HepG2 (cell line): Measurements from ENCODE around the gene CHN1. TPM values are rescaled to one million over a fixed set of nuclear protein-coding genes. Genes with fewer than 3 reads are reported as not detected.

ENCODE experiments used
- ATAC-seq: fragments of 200-7000 bp; cut with Tn5 transposase; 3 replicates; pipeline ENCODE4 v1.9.1; 2020; ENCODE audit warnings: mild to moderate bottlenecking, moderate library complexity
- BruUV-seq: library from RNA; stranded (reverse); fragments of 400-500 nt; replicated peaks from 2 replicates; lab custom pipeline; 2021; lab: Mats Ljungman, UMichigan
- CTCF ChIA-PET: fragments of 300-600 bp; formaldehyde crosslinking; extraction: SDS; loops from one replicate; lab custom pipeline; 2021; ENCODE audit warnings: low total read pairs, inconsistent platforms, low intra/inter-chr PET ratio; lab: Yijun Ruan, JAX
- POLR2A ChIA-PET: fragments of 350-600 bp; sonication (Branson Sonifier 250); formaldehyde crosslinking; loops from one replicate; lab custom pipeline; 2020; ENCODE audit warnings: antibody characterized with exemption, inconsistent platforms; lab: Yijun Ruan, JAX
- DNase-seq: peaks from one replicate; pipeline ENCODE4 v3.0.0-alpha.2; 2015; ENCODE audit warnings: low spot score
- FAIRE-seq: peaks from 3 replicates; lab custom pipeline; 2011; peaks lifted over from hg19 to GRCh38; lab: Jason Lieb, UNC
- H2AFZ ChIP-seq: one replicate; pipeline ENCODE4 v1.6.1; 2011; ENCODE audit warnings: low read length, inconsistent platforms
- H3K27ac ChIP-seq: fragments of 300-600 bp; 3 replicates; pipeline ENCODE4 v1.8.0; 2011; ENCODE audit warnings: mixed run types, mild to moderate bottlenecking, mixed read lengths, low read length, inconsistent platforms; ENCODE audit not compliant: insufficient read depth; ENCODE audit errors: extremely low read length
- H3K27me3 ChIP-seq, 2 experiments: fragments of 200-600 bp in 1 of 2; 2 replicates in 1 of 2; 3 replicates in 1 of 2; pipeline versions ENCODE4 v1.6.0 to v1.8.0; 2011; ENCODE audit warnings: low read length in 2 of 2, mild to moderate bottlenecking in 2 of 2, moderate library complexity in 2 of 2, inconsistent platforms in 1 of 2; ENCODE audit not compliant: insufficient read depth in 2 of 2, control insufficient read depth in 1 of 2
- H3K36me3 ChIP-seq, 2 experiments: fragments of 200-600 bp in 1 of 2; replicated peaks in 1 of 2; 2 replicates in 1 of 2; 3 replicates in 1 of 2; pipeline versions ENCODE4 v1.5.1 to v1.8.0; 2011; ENCODE audit warnings: low read length in 2 of 2, inconsistent platforms in 1 of 2; ENCODE audit not compliant: insufficient read depth in 2 of 2, control insufficient read depth in 1 of 2
- H3K4me1 ChIP-seq: 2 replicates; pipeline ENCODE4 v1.5.1; 2012; ENCODE audit warnings: low read length, inconsistent platforms; ENCODE audit not compliant: insufficient read depth
- H3K4me2 ChIP-seq: 2 replicates; pipeline ENCODE4 v1.6.0; 2011; ENCODE audit warnings: low read depth, low read length, inconsistent platforms
- H3K4me3 ChIP-seq, 3 experiments: fragments of 200-600 bp in 1 of 3; sonication (generic), shearing (Covaris generic) in 1 of 3; replicated peaks in 1 of 3; 2 replicates each; pipeline ENCODE4 v1.5.1; 2011 to 2016; ENCODE audit warnings: low read length in 3 of 3, inconsistent platforms in 2 of 3, low read depth in 2 of 3, mild to moderate bottlenecking in 2 of 3, control low read depth in 1 of 3, mixed read lengths in 1 of 3; ENCODE audit not compliant: insufficient read depth in 1 of 3
- H3K79me2 ChIP-seq: one replicate; pipeline ENCODE4 v1.6.1; 2011; ENCODE audit warnings: low read length, inconsistent platforms; ENCODE audit not compliant: insufficient read depth
- H3K9ac ChIP-seq: 2 replicates; pipeline ENCODE4 v1.6.0; 2011; ENCODE audit warnings: mild to moderate bottlenecking, low read depth, low read length, inconsistent platforms; ENCODE audit not compliant: insufficient read depth
- H3K9me3 ChIP-seq: 2 replicates; pipeline ENCODE4 v1.5.1; 2012; ENCODE audit warnings: mild to moderate bottlenecking, low read length
- H4K20me1 ChIP-seq: 2 replicates; pipeline ENCODE4 v1.6.0; 2011; ENCODE audit warnings: inconsistent platforms, mild to moderate bottlenecking, low read length, moderate library complexity; ENCODE audit not compliant: insufficient read depth
- FLYWCH1 ChIP-seq: sonication (generic); formaldehyde crosslinking; IDR thresholded peaks from 2 replicates; pipeline ENCODE4 v1.8.1; 2023; ENCODE audit warnings: mild to moderate bottlenecking, missing genetic modification reagents
- NKX3-1 ChIP-seq: sonication (generic); formaldehyde crosslinking; IDR thresholded peaks from 2 replicates; pipeline ENCODE4 v1.5.0; 2020; ENCODE audit warnings: missing genetic modification reagents
- NR3C1 ChIP-seq: sonication (generic); formaldehyde crosslinking; IDR thresholded peaks from 2 replicates; pipeline ENCODE4 v1.4.0; 2020; ENCODE audit warnings: missing genetic modification reagents
- REXO4 ChIP-seq: sonication (generic); formaldehyde crosslinking; IDR thresholded peaks from 2 replicates; pipeline ENCODE4 v1.8.0; 2022; ENCODE audit warnings: missing genetic modification reagents, mild to moderate bottlenecking, borderline replicate concordance
- SIN3A ChIP-seq: IDR thresholded peaks from 2 replicates; pipeline ENCODE4 v1.6.1; 2011; ENCODE audit warnings: low read depth, mild to moderate bottlenecking, control low read depth, low read length, borderline replicate concordance
- SRSF9 ChIP-seq: fragments of 200-400 bp; formaldehyde crosslinking; IDR thresholded peaks from 2 replicates; pipeline ENCODE4 v1.6.1; 2018; ENCODE audit warnings: borderline replicate concordance, mild to moderate bottlenecking, low read depth, low read length; ENCODE audit not compliant: insufficient read depth, poor library complexity, severe bottlenecking
- ZBTB1 ChIP-seq: sonication (generic); formaldehyde crosslinking; IDR thresholded peaks from 2 replicates; pipeline ENCODE4 v1.4.0; 2020; ENCODE audit warnings: missing genetic modification reagents, borderline replicate concordance
- ZNF138 ChIP-seq: sonication (generic); formaldehyde crosslinking; IDR thresholded peaks from 2 replicates; pipeline ENCODE4 v1.5.0; 2020; ENCODE audit warnings: mild to moderate bottlenecking, low read depth, missing genetic modification reagents
- ZNF17 ChIP-seq: sonication (generic); formaldehyde crosslinking; IDR thresholded peaks from 2 replicates; pipeline ENCODE4 v1.5.0; 2020; ENCODE audit warnings: mild to moderate bottlenecking, missing genetic modification reagents
- ZNF317 ChIP-seq: sonication (generic); formaldehyde crosslinking; IDR thresholded peaks from 2 replicates; pipeline ENCODE4 v1.5.0; 2020; ENCODE audit warnings: mild to moderate bottlenecking, missing genetic modification reagents
- ZNF343 ChIP-seq: sonication (generic); formaldehyde crosslinking; IDR thresholded peaks from 2 replicates; pipeline ENCODE4 v1.4.0; 2020; ENCODE audit warnings: mild to moderate bottlenecking, missing genetic modification reagents
- ZNF431 ChIP-seq: sonication (generic); formaldehyde crosslinking; IDR thresholded peaks from 2 replicates; pipeline ENCODE4 v1.9.0; 2022; ENCODE audit warnings: missing genetic modification reagents, low read depth, mild to moderate bottlenecking, borderline replicate concordance
- ZNF484 ChIP-seq: sonication (generic); formaldehyde crosslinking; IDR thresholded peaks from 2 replicates; pipeline ENCODE4 v1.5.1; 2020; ENCODE audit warnings: mild to moderate bottlenecking, low read depth, missing genetic modification reagents, borderline replicate concordance
- ZNF7 ChIP-seq: IDR thresholded peaks from 2 replicates; pipeline ENCODE4 v1.6.1; 2016; ENCODE audit warnings: missing biosample characterization, missing genetic modification reagents
- ZNF776 ChIP-seq: sonication (generic); formaldehyde crosslinking; IDR thresholded peaks from 2 replicates; pipeline ENCODE4 v1.4.0; 2020; ENCODE audit warnings: mild to moderate bottlenecking, missing genetic modification reagents
- WGBS: methylation state at CpG from one replicate; pipeline ENCODE4 v1.1.6; 2017; ENCODE audit warnings: low lambda C conversion rate; 5-methylcytosine and 5-hydroxymethylcytosine counted together
- in situ Hi-C: cut with HindIII; loops from 2 replicates; pipeline ENCODE4 v1.10.0; 2017; ENCODE audit warnings: low pct_unique_long_range_greater_than_20kb; ENCODE audit not compliant: extremely low pct_ligation_motif_present
- intact Hi-C: fragments of 100-400 bp; cut with micrococcal nuclease; formaldehyde crosslinking; loops from one replicate; pipeline ENCODE4 v1.10.0; 2022; ENCODE audit not compliant: unreplicated experiment
- polyA plus RNA-seq, 8 experiments: library from polyadenylated mRNA; depleted of rRNA in 3 of 8; stranded (reverse) in 7 of 8; unstranded in 1 of 8; fragments of >200 nt; fragmentation: Illumina TruSeq in 4 of 8; extraction: Trizol in 4 of 8; gene quantifications; 2 replicates each; pipeline versions ENCODE4 v1.2.1 to v1.2.3, GENCODE V29; 2011 to 2016; ENCODE audit warnings: low read depth in 4 of 8, missing spikeins in 1 of 8, mixed read lengths in 1 of 8; ENCODE audit not compliant: insufficient read depth in 1 of 8
- total RNA-seq, 5 experiments: library from RNA; depleted of rRNA; stranded (reverse); fragments of >200 nt; fragmentation: Illumina TruSeq; extraction: Trizol; gene quantifications; 2 replicates each; pipeline ENCODE4 v1.2.3, GENCODE V29; 2016; ENCODE audit warnings: low read depth in 1 of 5
- TF ChIP-seq, protein P1 (sequence below), 2 experiments: sonication (generic) in 1 of 2; formaldehyde crosslinking in 1 of 2; IDR thresholded peaks; 2 replicates each; pipeline versions ENCODE4 v1.4.0 to v1.6.1; 2016 to 2020; ENCODE audit warnings: borderline replicate concordance in 1 of 2, low read depth in 1 of 2, mild to moderate bottlenecking in 1 of 2, missing genetic modification reagents in 1 of 2
- TF ChIP-seq, protein P2 (sequence below): IDR thresholded peaks from 2 replicates; pipeline ENCODE4 v1.4.0; 2020; ENCODE audit warnings: mild to moderate bottlenecking, missing genetic modification reagents

The CHN1 gene
- total and polyA plus RNA-seq, 2 of the 13 experiments (the other 11 are each of a cell fraction or from before 2014, with no cell fraction given) = 2.8 to 3.5 TPM

DNA sequence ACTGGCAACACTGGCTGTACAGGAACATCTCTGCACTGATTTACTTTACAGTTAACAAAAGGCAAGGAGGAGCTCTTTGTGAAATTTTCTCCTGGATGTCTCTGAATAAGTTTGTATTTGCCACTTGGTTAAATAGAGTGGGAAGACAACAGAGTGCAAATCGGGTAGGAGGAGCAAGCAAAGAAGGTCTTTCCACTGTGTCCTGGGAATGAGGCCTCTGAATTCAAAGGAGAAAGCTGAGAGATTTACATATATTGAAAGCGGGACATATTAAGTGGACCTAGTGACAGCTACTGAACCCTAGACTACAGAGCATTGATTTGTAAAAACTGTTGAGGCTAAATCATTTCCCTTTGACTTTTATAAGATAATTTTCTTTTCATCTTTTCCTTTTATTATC is 123.5 kb downstream of the CHN1 start:
- no peak overlapping the region for H2AFZ ChIP-seq
- no peak overlapping the region for H3K4me2 ChIP-seq
- in situ Hi-C loops (no loop called here), intact Hi-C loops (no loop called here)
- POLR2A ChIA-PET = no interaction called here
- CTCF ChIA-PET = no interaction called here
- H3K36me3 ChIP-seq = no peaks in the 10 kb centered on the region
- H3K4me3 ChIP-seq = no peak overlapping the region
- DNase-seq = no peak
- no peaks in the 10 kb centered on the region for H3K27me3 ChIP-seq
- no peaks in the 10 kb centered on the region for H4K20me1 ChIP-seq
- WGBS = 35% methylated on average over 2 of the region's 2 CpGs
- H3K79me2 ChIP-seq = no peaks in the 10 kb centered on the region
- BruUV-seq = no TSS peak
- no peaks in the 10 kb centered on the region for H3K9me3 ChIP-seq
- H3K9ac ChIP-seq = no peak overlapping the region
- no peak overlapping the region for H3K27ac ChIP-seq
- H3K4me1 ChIP-seq = no peaks in the 10 kb centered on the region
- TF ChIP-seq, protein P1, sequence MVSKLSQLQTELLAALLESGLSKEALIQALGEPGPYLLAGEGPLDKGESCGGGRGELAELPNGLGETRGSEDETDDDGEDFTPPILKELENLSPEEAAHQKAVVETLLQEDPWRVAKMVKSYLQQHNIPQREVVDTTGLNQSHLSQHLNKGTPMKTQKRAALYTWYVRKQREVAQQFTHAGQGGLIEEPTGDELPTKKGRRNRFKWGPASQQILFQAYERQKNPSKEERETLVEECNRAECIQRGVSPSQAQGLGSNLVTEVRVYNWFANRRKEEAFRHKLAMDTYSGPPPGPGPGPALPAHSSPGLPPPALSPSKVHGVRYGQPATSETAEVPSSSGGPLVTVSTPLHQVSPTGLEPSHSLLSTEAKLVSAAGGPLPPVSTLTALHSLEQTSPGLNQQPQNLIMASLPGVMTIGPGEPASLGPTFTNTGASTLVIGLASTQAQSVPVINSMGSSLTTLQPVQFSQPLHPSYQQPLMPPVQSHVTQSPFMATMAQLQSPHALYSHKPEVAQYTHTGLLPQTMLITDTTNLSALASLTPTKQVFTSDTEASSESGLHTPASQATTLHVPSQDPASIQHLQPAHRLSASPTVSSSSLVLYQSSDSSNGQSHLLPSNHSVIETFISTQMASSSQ (IDR thresholded peaks at IDR 0.05; ENCODE audit: low read depth) = no peak
- TF ChIP-seq, protein P1 (CRISPR knock-in tag; IDR thresholded peaks at IDR 0.05; ENCODE audit: borderline replicate concordance) = no peak
- TF ChIP-seq ZNF343 (no peak), ZNF138 (CRISPR knock-in tag) (no peak), NKX3-1 (CRISPR knock-in tag) (no peak), FLYWCH1 (CRISPR knock-in tag) (no peak), ZNF484 (no peak), ZNF431 (CRISPR knock-in tag) (no peak), ZNF7 (CRISPR knock-in tag) (no peak), ZBTB1 (CRISPR knock-in tag) (no peak), SRSF9 (no peak), ZNF776 (CRISPR knock-in tag) (no peak), ZNF317 (CRISPR knock-in tag) (no peak), SIN3A (no peak), ZNF17 (CRISPR knock-in tag) (no peak), REXO4 (CRISPR knock-in tag) (no peak), NR3C1 (CRISPR knock-in tag) (no peak)
- TF ChIP-seq, protein P2, sequence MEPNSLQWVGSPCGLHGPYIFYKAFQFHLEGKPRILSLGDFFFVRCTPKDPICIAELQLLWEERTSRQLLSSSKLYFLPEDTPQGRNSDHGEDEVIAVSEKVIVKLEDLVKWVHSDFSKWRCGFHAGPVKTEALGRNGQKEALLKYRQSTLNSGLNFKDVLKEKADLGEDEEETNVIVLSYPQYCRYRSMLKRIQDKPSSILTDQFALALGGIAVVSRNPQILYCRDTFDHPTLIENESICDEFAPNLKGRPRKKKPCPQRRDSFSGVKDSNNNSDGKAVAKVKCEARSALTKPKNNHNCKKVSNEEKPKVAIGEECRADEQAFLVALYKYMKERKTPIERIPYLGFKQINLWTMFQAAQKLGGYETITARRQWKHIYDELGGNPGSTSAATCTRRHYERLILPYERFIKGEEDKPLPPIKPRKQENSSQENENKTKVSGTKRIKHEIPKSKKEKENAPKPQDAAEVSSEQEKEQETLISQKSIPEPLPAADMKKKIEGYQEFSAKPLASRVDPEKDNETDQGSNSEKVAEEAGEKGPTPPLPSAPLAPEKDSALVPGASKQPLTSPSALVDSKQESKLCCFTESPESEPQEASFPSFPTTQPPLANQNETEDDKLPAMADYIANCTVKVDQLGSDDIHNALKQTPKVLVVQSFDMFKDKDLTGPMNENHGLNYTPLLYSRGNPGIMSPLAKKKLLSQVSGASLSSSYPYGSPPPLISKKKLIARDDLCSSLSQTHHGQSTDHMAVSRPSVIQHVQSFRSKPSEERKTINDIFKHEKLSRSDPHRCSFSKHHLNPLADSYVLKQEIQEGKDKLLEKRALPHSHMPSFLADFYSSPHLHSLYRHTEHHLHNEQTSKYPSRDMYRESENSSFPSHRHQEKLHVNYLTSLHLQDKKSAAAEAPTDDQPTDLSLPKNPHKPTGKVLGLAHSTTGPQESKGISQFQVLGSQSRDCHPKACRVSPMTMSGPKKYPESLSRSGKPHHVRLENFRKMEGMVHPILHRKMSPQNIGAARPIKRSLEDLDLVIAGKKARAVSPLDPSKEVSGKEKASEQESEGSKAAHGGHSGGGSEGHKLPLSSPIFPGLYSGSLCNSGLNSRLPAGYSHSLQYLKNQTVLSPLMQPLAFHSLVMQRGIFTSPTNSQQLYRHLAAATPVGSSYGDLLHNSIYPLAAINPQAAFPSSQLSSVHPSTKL = no peak
- TF ChIP-seq, all 625 proteins: peak for 0
- FAIRE-seq (no peak), ATAC-seq (no peak)
